SK-N-SH (cell line): ENCODE results near the gene WNT4. TPM values are rescaled to one million over a fixed set of nuclear protein-coding genes. Genes with fewer than 3 reads are reported as not detected.

ENCODE experiments used
- CTCF ChIA-PET: fragments of 300-600, 350-600 bp; formaldehyde crosslinking; extraction: SDS; loops from one replicate; lab custom pipeline; 2021; lab: Yijun Ruan, JAX
- POLR2A ChIA-PET: fragments of 350-600 bp; sonication (Branson Sonifier 250); formaldehyde crosslinking; extraction: SDS; loops from one replicate; lab custom pipeline; 2020; ENCODE audit warnings: antibody characterized with exemption, inconsistent platforms; lab: Yijun Ruan, JAX
- DNase-seq: peaks from one replicate; pipeline ENCODE4 v3.0.0; 2012
- H2AFZ ChIP-seq: fragments of 200-600 bp; sonication (generic); 2 replicates; pipeline ENCODE4 v1.8.1; 2016; ENCODE audit warnings: antibody characterized with exemption, mild to moderate bottlenecking, low read depth
- H3F3A ChIP-seq: fragments of 200-600 bp; sonication (generic); replicated peaks from 2 replicates; pipeline ENCODE3; 2016; ENCODE audit warnings: antibody characterized with exemption, mild to moderate bottlenecking; ENCODE audit not compliant: insufficient read depth
- H3K27ac ChIP-seq, 2 experiments: fragments of 200-500 bp in 1 of 2; fragments of 200-600 bp in 1 of 2; sonication (Bioruptor generic) in 1 of 2; sonication (generic), shearing (Covaris generic) in 1 of 2; 2 replicates each; pipeline versions ENCODE4 v1.5.1 to v1.6.1; 2014 to 2016; ENCODE audit warnings: low read depth in 2 of 2, inconsistent platforms in 1 of 2, low read length in 1 of 2, mild to moderate bottlenecking in 1 of 2, mixed read lengths in 1 of 2
- H3K27me3 ChIP-seq: fragments of 200-600 bp; sonication (generic), shearing (Covaris generic); 2 replicates; pipeline ENCODE4 v1.6.1; 2016; ENCODE audit warnings: mixed run types; ENCODE audit not compliant: insufficient read depth
- H3K36me3 ChIP-seq, 2 experiments: fragments of 200-500 bp in 1 of 2; fragments of 200-600 bp in 1 of 2; sonication (Bioruptor generic) in 1 of 2; sonication (generic) in 1 of 2; replicated peaks in 1 of 2; 2 replicates each; pipeline versions ENCODE3 to v1.5.1; 2014 to 2016; ENCODE audit warnings: low read length in 1 of 2, mild to moderate bottlenecking in 1 of 2; ENCODE audit not compliant: insufficient read depth in 2 of 2, control insufficient read depth in 1 of 2
- H3K4me1 ChIP-seq, 2 experiments: fragments of 200-500 bp in 1 of 2; fragments of 200-600 bp in 1 of 2; sonication (Bioruptor generic) in 1 of 2; sonication (generic), shearing (Covaris generic) in 1 of 2; 2 replicates each; pipeline versions ENCODE4 v1.5.1 to v1.6.1; 2014 to 2016; ENCODE audit warnings: low read depth in 1 of 2, low read length in 1 of 2, mixed run types in 1 of 2; ENCODE audit not compliant: insufficient read depth in 2 of 2, control insufficient read depth in 1 of 2
- H3K4me2 ChIP-seq: fragments of 200-600 bp; sonication (generic), shearing (Covaris generic); 2 replicates; pipeline ENCODE4 v1.6.1; 2017; ENCODE audit warnings: mixed run types
- H3K4me3 ChIP-seq, 2 experiments: fragments of 200-500 bp in 1 of 2; fragments of 200-600 bp in 1 of 2; sonication (Bioruptor generic) in 1 of 2; sonication (generic), shearing (Covaris generic) in 1 of 2; 2 replicates each; pipeline versions ENCODE4 v1.5.1 to v1.8.1; 2014 to 2016; ENCODE audit warnings: low read depth in 2 of 2, inconsistent platforms in 1 of 2, low read length in 1 of 2, mild to moderate bottlenecking in 1 of 2, mixed read lengths in 1 of 2, moderate library complexity in 1 of 2
- H3K79me2 ChIP-seq: fragments of 200-600 bp; sonication (generic); 2 replicates; pipeline ENCODE4 v1.8.1; 2017; ENCODE audit warnings: mild to moderate bottlenecking; ENCODE audit not compliant: insufficient read depth
- H3K9ac ChIP-seq: fragments of 200-600 bp; sonication (generic); 2 replicates; pipeline ENCODE4 v1.6.1; 2017; ENCODE audit warnings: mixed run types
- H3K9me2 ChIP-seq: fragments of 200-600 bp; sonication (generic); 2 replicates; pipeline ENCODE4 v1.6.1; 2017; ENCODE audit warnings: mixed run types
- H3K9me3 ChIP-seq: fragments of 200-600 bp; sonication (generic); 2 replicates; pipeline ENCODE4 v1.6.1; 2017; ENCODE audit warnings: mixed run types, mild to moderate bottlenecking, moderate library complexity
- H4K20me1 ChIP-seq: fragments of 200-600 bp; sonication (generic); 2 replicates; pipeline ENCODE4 v1.6.1; 2017; ENCODE audit warnings: mild to moderate bottlenecking, mixed run types; ENCODE audit not compliant: insufficient read depth
- CHD2 ChIP-seq: fragments of 150-350 bp; IDR thresholded peaks from 2 replicates; pipeline ENCODE4 v1.6.1; 2018; ENCODE audit warnings: low read length; ENCODE audit not compliant: partially characterized antibody
- ELF1 ChIP-seq: IDR thresholded peaks from 2 replicates; pipeline ENCODE4 v1.4.0; 2012
- EP300 ChIP-seq, 2 experiments: IDR thresholded peaks; 2 replicates each; pipeline versions ENCODE4 v1.4.0 to v1.6.1; 2012; ENCODE audit warnings: borderline replicate concordance in 1 of 2, low read depth in 1 of 2, low read length in 1 of 2
- EZH2phosphoT487 ChIP-seq: fragments of 200-600 bp; sonication (generic); IDR thresholded peaks from 2 replicates; pipeline ENCODE4 v1.6.1; 2017; ENCODE audit warnings: low read depth, mixed run types, mild to moderate bottlenecking, antibody characterized with exemption, moderate library complexity, borderline replicate concordance
- FOXJ3 ChIP-seq: sonication (generic); formaldehyde crosslinking; IDR thresholded peaks from 2 replicates; pipeline ENCODE4 v1.5.1; 2020; ENCODE audit warnings: mild to moderate bottlenecking, missing genetic modification reagents
- GABPA ChIP-seq: IDR thresholded peaks from 2 replicates; pipeline ENCODE4 v1.4.0; 2012; ENCODE audit warnings: low read depth, mild to moderate bottlenecking
- GATA2 ChIP-seq: sonication (generic); formaldehyde crosslinking; IDR thresholded peaks from 2 replicates; pipeline ENCODE4 v1.5.0; 2020; ENCODE audit warnings: mild to moderate bottlenecking, missing genetic modification reagents
- JUND ChIP-seq: IDR thresholded peaks from 2 replicates; pipeline ENCODE4 v1.4.0; 2012
- NFIC ChIP-seq: IDR thresholded peaks from 2 replicates; pipeline ENCODE4 v1.4.0; 2012; ENCODE audit warnings: borderline replicate concordance
- POLR2AphosphoS5 ChIP-seq: IDR thresholded peaks from 2 replicates; pipeline ENCODE4 v1.6.1; 2012; ENCODE audit warnings: low read depth, low read length
- RAD21 ChIP-seq: IDR thresholded peaks from 2 replicates; pipeline ENCODE4 v1.6.1; 2012; ENCODE audit warnings: mild to moderate bottlenecking, low read length
- RFX5 ChIP-seq: IDR thresholded peaks from 2 replicates; pipeline ENCODE4 v1.6.1; 2012; ENCODE audit warnings: mild to moderate bottlenecking, improper control_type of control experiment, low read length
- RXRA ChIP-seq: IDR thresholded peaks from 2 replicates; pipeline ENCODE4 v1.4.0; 2012; ENCODE audit warnings: low read depth, mild to moderate bottlenecking, borderline replicate concordance
- SMC3 ChIP-seq: IDR thresholded peaks from 2 replicates; pipeline ENCODE4 v1.6.1; 2012; ENCODE audit warnings: low read depth, low read length, improper control_type of control experiment
- TAF1 ChIP-seq: IDR thresholded peaks from 2 replicates; pipeline ENCODE4 v1.6.1; 2012; ENCODE audit warnings: low read depth, mild to moderate bottlenecking, low read length, moderate library complexity, borderline replicate concordance
- TCF12 ChIP-seq: IDR thresholded peaks from 2 replicates; pipeline ENCODE4 v1.4.0; 2012
- TEAD4 ChIP-seq: IDR thresholded peaks from 2 replicates; pipeline ENCODE4 v1.4.0; 2012; ENCODE audit warnings: mild to moderate bottlenecking, borderline replicate concordance; ENCODE audit not compliant: insufficient read depth
- WGBS: methylation state at CpG from one replicate; pipeline ENCODE4 v1.1.6; 2017; ENCODE audit warnings: low lambda C conversion rate; 5-methylcytosine and 5-hydroxymethylcytosine counted together
- polyA plus RNA-seq, 3 experiments: library from polyadenylated mRNA; depleted of rRNA; stranded (reverse); fragments of >200 nt; gene quantifications; 2 replicates each; pipeline ENCODE4 v1.2.3, GENCODE V29; 2012
- TF ChIP-seq, protein P1 (sequence below): IDR thresholded peaks from 2 replicates; pipeline ENCODE4 v1.4.0; 2012; ENCODE audit warnings: low read depth, borderline replicate concordance
- TF ChIP-seq, protein P2 (sequence below): fragments of 150-350 bp; IDR thresholded peaks from 2 replicates; pipeline ENCODE4 v1.6.1; 2017; ENCODE audit warnings: antibody characterized with exemption, low read length, low read depth, borderline replicate concordance
- TF ChIP-seq, protein P3 (sequence below): fragments of 200-600 bp; sonication (generic); IDR thresholded peaks from 2 replicates; pipeline ENCODE4 v1.6.1; 2017; ENCODE audit warnings: antibody characterized with exemption, mild to moderate bottlenecking, moderate library complexity

WNT4 gene
- polyA plus RNA-seq, 1 of the 3 experiments (the other 2 are of a cell fraction): 0.03 TPM

DNA sequence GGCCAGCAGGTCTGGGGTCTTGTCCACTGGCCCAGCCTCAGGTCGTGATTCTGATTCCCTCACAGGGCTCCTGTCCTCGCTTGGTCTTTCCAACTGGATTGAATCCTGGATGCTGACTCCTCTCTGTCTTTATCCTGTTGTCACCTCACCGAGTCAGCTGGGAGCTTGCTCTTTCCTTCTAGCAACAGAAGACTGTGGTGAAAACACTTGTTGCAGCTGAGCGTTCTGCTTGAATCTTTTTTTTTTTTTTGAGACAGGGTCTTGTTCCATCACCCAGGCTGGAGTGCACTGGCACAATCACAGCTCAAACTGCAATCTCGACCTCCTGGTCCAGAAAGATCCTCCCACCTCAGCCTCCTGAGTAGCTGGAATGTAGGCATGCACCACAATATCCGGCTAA, 8.0 kb upstream of the WNT4 start:
- Histone ChIP-seq H3K4me1 (peaks cover 0 to 9% of the 10 kb centered on the region in 2 experiments; a peak in 1 of 4 replicates), H3K9me3 (no peaks in the 10 kb centered on the region), H3K4me3 (no peak overlapping the region), H3K9ac (no peak overlapping the region), H4K20me1 (no peaks in the 10 kb centered on the region), H3K4me2 (no peak overlapping the region), H3K9me2 (no peaks in the 10 kb centered on the region), H2AFZ (no peak overlapping the region), H3K36me3 (no peaks in the 10 kb centered on the region), H3K79me2 (no peaks in the 10 kb centered on the region), H3F3A (no peaks in the 10 kb centered on the region), H3K27ac (no peak overlapping the region), H3K27me3 (no peaks in the 10 kb centered on the region)
- CTCF ChIA-PET: interaction anchor here (1.2 to 1.4 kb wide), 2 partner anchors 8 to 62 kb away, joined by 3 read pairs; partner anchors contain the start of gene WNT4
- DNase-seq: no peak
- TF ChIP-seq SMC3 (no peak), FOXJ3 (CRISPR knock-in tag) (no peak), EP300 (IDR thresholded peaks at IDR 0.05; ENCODE audit: borderline replicate concordance in 1 of 2, low read depth in 1 of 2, low read length in 1 of 2) (no peak), RAD21 (no peak), NFIC (no peak), GABPA (no peak), ELF1 (no peak), RXRA (no peak), JUND (no peak), TAF1 (no peak), EZH2phosphoT487 (no peak), POLR2AphosphoS5 (no peak), CHD2 (no peak), GATA2 (no peak), TEAD4 (no peak), TCF12 (no peak), RFX5 (no peak)
- TF ChIP-seq, protein P1, sequence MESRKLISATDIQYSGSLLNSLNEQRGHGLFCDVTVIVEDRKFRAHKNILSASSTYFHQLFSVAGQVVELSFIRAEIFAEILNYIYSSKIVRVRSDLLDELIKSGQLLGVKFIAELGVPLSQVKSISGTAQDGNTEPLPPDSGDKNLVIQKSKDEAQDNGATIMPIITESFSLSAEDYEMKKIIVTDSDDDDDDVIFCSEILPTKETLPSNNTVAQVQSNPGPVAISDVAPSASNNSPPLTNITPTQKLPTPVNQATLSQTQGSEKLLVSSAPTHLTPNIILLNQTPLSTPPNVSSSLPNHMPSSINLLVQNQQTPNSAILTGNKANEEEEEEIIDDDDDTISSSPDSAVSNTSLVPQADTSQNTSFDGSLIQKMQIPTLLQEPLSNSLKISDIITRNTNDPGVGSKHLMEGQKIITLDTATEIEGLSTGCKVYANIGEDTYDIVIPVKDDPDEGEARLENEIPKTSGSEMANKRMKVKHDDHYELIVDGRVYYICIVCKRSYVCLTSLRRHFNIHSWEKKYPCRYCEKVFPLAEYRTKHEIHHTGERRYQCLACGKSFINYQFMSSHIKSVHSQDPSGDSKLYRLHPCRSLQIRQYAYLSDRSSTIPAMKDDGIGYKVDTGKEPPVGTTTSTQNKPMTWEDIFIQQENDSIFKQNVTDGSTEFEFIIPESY: no peak
- TF ChIP-seq, protein P2, sequence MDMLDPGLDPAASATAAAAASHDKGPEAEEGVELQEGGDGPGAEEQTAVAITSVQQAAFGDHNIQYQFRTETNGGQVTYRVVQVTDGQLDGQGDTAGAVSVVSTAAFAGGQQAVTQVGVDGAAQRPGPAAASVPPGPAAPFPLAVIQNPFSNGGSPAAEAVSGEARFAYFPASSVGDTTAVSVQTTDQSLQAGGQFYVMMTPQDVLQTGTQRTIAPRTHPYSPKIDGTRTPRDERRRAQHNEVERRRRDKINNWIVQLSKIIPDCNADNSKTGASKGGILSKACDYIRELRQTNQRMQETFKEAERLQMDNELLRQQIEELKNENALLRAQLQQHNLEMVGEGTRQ: no peak
- TF ChIP-seq, protein P3, sequence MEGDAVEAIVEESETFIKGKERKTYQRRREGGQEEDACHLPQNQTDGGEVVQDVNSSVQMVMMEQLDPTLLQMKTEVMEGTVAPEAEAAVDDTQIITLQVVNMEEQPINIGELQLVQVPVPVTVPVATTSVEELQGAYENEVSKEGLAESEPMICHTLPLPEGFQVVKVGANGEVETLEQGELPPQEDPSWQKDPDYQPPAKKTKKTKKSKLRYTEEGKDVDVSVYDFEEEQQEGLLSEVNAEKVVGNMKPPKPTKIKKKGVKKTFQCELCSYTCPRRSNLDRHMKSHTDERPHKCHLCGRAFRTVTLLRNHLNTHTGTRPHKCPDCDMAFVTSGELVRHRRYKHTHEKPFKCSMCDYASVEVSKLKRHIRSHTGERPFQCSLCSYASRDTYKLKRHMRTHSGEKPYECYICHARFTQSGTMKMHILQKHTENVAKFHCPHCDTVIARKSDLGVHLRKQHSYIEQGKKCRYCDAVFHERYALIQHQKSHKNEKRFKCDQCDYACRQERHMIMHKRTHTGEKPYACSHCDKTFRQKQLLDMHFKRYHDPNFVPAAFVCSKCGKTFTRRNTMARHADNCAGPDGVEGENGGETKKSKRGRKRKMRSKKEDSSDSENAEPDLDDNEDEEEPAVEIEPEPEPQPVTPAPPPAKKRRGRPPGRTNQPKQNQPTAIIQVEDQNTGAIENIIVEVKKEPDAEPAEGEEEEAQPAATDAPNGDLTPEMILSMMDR: no peak
- WGBS: 53% methylated on average over 6 of the region's 6 CpGs
- POLR2A ChIA-PET: no interaction called here
